Suprapubic skin (tissue), 3 donors: ENCODE results near the gene CCDC137.

ENCODE experiments used
- POLR2AphosphoS5 ChIP-seq, 3 donors: sonication (generic); formaldehyde crosslinking; IDR thresholded peaks; one replicate each; pipeline ENCODE4 v1.6.1; 2017; ENCODE audit warnings: antibody characterized with exemption in 3 of 3
- TF ChIP-seq, protein P1 (sequence below), 2 donors: fragments of 200-600 bp in 1 of 2; fragments of 450-650 bp in 1 of 2; sonication (generic) in 1 of 2; IDR thresholded peaks; one replicate each; pipeline ENCODE4 v1.5.1; 2016 to 2019; ENCODE audit warnings: antibody characterized with exemption in 2 of 2, mild to moderate bottlenecking in 1 of 2, moderate library complexity in 1 of 2

DNA sequence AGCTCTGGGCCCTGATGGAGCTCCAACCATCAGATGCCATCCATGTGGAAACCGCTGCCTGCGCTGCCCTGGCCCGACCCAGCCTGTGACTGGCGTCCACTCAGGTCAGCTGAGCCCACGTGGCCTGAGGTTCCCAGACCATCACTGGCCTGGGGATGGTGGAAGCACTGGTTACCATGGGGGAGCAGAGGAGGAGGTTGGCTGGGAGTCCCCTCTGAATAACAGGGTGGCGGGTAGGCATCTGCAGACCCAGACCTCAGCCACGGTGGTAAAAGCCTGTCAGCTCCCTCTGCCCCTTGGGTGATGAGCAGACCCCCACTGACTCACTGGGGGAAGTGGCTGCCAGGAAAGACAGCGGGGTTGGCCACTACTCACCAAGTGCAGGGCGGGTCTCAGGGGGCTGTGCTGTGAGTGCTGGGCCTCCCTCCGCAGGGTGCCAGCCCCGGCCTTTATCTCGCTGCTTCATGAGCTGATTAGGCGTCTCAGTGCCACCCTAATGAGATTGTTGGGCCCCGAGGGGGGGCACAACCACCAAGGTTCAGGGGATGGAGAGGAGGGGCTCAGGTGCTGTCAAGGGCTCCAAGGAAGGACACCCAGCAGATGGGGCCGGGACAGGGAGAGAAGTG, 10.3 kb upstream of the CCDC137 start, which contains the start of gene PDE6G:
- TF ChIP-seq, protein P1, sequence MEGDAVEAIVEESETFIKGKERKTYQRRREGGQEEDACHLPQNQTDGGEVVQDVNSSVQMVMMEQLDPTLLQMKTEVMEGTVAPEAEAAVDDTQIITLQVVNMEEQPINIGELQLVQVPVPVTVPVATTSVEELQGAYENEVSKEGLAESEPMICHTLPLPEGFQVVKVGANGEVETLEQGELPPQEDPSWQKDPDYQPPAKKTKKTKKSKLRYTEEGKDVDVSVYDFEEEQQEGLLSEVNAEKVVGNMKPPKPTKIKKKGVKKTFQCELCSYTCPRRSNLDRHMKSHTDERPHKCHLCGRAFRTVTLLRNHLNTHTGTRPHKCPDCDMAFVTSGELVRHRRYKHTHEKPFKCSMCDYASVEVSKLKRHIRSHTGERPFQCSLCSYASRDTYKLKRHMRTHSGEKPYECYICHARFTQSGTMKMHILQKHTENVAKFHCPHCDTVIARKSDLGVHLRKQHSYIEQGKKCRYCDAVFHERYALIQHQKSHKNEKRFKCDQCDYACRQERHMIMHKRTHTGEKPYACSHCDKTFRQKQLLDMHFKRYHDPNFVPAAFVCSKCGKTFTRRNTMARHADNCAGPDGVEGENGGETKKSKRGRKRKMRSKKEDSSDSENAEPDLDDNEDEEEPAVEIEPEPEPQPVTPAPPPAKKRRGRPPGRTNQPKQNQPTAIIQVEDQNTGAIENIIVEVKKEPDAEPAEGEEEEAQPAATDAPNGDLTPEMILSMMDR (IDR thresholded peaks at IDR 0.05), result no peak
- TF ChIP-seq POLR2AphosphoS5 (IDR thresholded peaks at IDR 0.05), result no peak
